Subcutaneous adipose tissue (tissue), 4 donors: ENCODE results near the gene BLOC1S4. TPM values are rescaled to one million over a fixed set of nuclear protein-coding genes. Genes with fewer than 3 reads are reported as not detected.

Experiments
- total RNA-seq, 4 donors: library from RNA; depleted of rRNA; stranded (reverse); fragments of >200 nt; gene quantifications; one replicate each; pipeline ENCODE4 v1.1.0, GENCODE V29; 2016
- TF ChIP-seq, protein P1 (sequence below): fragments of 450-650 bp; IDR thresholded peaks from one replicate; pipeline ENCODE4 v1.5.1; 2016; ENCODE audit warnings: low read depth, mild to moderate bottlenecking, control low read depth, antibody characterized with exemption, moderate library complexity

The BLOC1S4 gene
- total RNA-seq, 4 donors from 2014 or later, result 6.4 to 15.3 (median 13.1) TPM

DNA sequence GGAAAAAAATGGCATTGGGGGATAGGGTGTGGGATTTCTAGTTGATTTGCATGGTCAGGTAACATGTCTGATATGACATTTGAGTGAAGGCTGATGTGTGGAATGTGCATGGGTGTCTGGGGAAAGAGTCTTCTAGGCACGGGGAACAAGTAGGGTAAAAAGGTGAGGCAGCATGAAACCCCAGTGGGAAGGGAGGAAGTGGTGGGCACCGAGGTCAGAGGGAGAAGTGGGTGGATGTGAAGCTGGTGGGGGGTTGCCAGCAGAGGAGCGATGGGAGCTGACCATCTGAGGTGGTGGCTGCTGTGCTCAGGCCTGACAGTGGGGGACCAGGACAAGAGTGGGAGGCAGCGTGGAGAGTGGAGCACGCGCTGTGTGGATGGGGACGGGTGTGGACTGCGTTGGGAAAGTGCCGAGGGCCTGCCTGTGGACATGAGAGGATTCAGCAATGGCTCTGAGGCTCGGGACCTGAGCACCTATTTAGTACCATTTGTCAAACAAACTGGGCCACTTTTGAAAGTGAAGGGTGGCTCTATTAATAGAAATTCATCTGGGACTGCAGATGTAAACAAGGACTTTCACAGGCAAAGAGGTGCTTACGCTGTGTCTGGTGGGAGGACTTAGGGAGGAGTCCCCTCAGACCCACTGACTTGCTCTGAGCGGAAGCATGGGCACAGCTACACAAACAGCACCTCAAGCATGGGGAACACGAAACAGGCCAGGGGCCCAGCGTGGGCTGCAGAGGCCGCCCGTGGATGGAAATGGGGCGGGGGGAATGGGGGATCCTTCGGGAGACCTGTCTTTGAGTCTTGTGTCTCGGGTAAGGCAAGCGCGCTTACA is 39.0 kb upstream of the BLOC1S4 start:
- TF ChIP-seq, protein P1, sequence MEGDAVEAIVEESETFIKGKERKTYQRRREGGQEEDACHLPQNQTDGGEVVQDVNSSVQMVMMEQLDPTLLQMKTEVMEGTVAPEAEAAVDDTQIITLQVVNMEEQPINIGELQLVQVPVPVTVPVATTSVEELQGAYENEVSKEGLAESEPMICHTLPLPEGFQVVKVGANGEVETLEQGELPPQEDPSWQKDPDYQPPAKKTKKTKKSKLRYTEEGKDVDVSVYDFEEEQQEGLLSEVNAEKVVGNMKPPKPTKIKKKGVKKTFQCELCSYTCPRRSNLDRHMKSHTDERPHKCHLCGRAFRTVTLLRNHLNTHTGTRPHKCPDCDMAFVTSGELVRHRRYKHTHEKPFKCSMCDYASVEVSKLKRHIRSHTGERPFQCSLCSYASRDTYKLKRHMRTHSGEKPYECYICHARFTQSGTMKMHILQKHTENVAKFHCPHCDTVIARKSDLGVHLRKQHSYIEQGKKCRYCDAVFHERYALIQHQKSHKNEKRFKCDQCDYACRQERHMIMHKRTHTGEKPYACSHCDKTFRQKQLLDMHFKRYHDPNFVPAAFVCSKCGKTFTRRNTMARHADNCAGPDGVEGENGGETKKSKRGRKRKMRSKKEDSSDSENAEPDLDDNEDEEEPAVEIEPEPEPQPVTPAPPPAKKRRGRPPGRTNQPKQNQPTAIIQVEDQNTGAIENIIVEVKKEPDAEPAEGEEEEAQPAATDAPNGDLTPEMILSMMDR, result no peak

- TF ChIP-seq, protein P1, result no peak
These were observed 35.5 kb upstream of the BLOC1S4 start for GRCh38 chr4:6680372-6681034.

- TF ChIP-seq, protein P1, result no peak
These were observed 34.8 kb upstream of the BLOC1S4 start for GRCh38 chr4:6681191-6681590.

DNA sequence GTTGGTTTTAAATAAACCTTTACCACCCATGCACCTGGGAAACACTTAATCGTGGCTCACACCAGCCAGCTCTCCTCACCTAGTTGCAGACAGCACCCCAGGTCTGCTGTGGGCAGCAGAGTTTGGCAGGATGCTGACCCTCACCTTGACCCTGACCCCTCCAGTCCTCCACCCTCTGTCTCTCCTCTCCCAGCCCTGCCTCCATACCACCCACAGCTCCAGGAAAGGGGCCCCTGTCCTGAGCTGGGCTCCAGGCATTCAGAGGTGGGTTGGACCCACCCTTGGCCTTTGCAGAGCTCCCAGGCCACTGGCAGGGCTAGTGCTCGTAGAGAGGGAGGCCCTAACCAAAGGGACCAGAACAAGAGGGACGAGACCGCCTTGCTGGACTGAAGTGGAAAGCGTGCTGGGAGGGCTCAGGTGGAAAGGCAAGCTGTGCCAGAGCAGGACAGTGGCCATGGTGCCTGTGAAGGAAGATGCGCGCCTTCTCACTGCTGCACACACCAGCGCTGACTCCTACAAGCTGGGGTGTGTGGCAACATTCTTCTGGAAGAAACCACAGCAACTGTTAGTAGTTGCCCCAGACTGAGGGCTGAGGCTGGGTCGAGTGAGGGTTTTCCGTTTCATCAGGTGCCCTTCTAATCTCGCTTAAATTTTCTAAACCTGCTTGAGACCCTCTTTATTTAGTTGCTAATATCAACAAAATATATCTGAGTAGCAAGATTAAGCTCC is 32.9 kb upstream of the BLOC1S4 start:
- TF ChIP-seq, protein P1, result no peak

GRCh38 chr4:6684656-6685055 is 31.3 kb upstream of the BLOC1S4 start:
- TF ChIP-seq, protein P1, result no peak

- TF ChIP-seq, protein P1, result no peak
These were observed 29.7 kb upstream of the BLOC1S4 start for GRCh38 chr4:6686104-6686787.
